HG03575 (cell line): Measurements from ENCODE around the gene SAA2.
"Not testable (repeated sequence)": the region's sequence is repeated elsewhere in the genome, so short reads cannot be mapped to it uniquely, and the experiment has no call there.

ENCODE experiments used
- ATAC-seq: cut with Tn5 transposase; IDR thresholded peaks from one replicate; pipeline ENCODE4 v1.9.1; 2021; ENCODE audit not compliant: unreplicated experiment, insufficient number of reproducible peaks, low FRiP score; ENCODE audit errors: extremely low read depth

Gene SAA2

GRCh38 chr11:18209058-18209457 is 39.4 kb downstream of the SAA2 start:
- no peak for ATAC-seq

DNA sequence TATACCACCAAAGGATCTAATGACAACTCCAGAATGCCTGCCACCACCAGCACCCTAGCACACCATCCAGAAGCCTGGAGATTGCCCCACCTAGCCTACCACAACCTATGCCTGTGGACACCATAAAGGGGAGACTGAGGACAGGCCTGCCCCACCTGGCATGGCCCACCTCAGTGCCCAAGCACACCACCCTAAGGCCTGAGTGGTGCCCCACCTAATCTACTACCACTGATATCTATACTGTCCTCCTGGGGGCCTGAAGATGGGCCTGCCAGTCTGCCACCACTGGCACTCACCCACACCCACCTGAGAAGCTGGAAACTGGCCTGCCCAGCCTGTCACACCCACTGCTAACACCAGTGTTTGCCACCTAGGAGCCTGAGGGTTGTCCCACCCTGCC is 43.7 kb downstream of the SAA2 start:
- no peak for ATAC-seq

DNA sequence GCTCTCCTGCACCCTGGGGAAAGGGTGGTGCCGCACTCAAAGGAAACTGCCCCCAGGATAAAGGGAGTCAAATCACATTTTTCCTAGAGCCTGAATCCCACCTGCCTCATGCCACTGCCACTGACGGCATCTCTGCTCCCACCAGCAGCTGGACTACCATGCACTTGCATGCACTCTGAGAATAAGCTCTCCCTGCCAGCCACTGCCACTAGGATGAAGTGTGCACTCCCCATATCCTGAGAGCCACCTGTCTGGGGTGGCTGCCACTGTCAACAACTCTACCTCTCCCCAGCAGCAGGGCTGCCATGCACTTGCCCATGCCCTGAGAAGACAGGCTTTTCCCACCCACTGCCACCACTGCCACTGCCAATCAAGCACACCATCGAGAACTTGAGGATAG is 44.2 kb downstream of the SAA2 start:
- ATAC-seq, result no peak

DNA sequence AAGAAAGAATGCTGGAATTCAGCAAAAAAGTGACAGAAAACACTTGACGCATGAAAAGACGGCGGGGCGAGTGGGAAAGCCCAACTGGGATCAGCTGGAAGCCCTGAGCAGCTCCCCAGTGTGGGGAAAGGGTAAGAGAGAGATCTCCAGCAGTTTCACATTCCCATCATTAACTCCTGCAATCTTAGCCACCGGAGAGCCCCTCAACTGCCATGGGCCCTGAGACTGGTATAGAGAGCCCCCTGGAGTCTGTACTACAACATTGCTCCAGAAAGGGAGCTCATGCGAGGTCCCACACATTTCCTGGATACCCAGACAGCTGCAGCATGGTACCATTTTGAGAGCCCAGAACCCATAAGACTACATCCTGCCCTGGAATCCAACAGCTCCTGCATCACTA is 44.7 kb downstream of the SAA2 start:
- ATAC-seq, result no peak

GRCh38 chr11:18197738-18198137 is 50.7 kb downstream of the SAA2 start:
- not testable (repeated sequence) for ATAC-seq

GRCh38 chr11:18196532-18196931 is 51.9 kb downstream of the SAA2 start:
- no peak for ATAC-seq
